H9 (cell line): ENCODE measurements around the gene C2CD2. TPM values are rescaled to one million over a fixed set of nuclear protein-coding genes. Genes with fewer than 3 reads are reported as not detected.

Experiments used
- DNase-seq: peaks from one replicate; pipeline ENCODE4 v3.0.0-alpha.2; 2017
- H2AFZ ChIP-seq: one replicate; pipeline ENCODE4 v1.6.1; 2013; ENCODE audit warnings: mild to moderate bottlenecking, low read length, control low read depth, moderate library complexity
- H2AK5ac ChIP-seq: 2 replicates; pipeline ENCODE4 v1.6.1; 2013; ENCODE audit warnings: low read length, control low read depth, mixed read lengths; ENCODE audit not compliant: insufficient read length
- H2BK120ac ChIP-seq: one replicate; pipeline ENCODE4 v1.6.1; 2013; ENCODE audit warnings: low read depth, mild to moderate bottlenecking, low read length, control low read depth, inconsistent platforms; ENCODE audit not compliant: poor library complexity, severe bottlenecking
- H2BK12ac ChIP-seq: 2 replicates; pipeline ENCODE4 v1.6.1; 2013; ENCODE audit warnings: low read length, control low read depth, mixed read lengths, low read depth; ENCODE audit not compliant: insufficient read length
- H2BK15ac ChIP-seq: 2 replicates; pipeline ENCODE4 v1.6.1; 2013; ENCODE audit warnings: low read depth, low read length, control low read depth
- H2BK20ac ChIP-seq: one replicate; pipeline ENCODE4 v1.6.1; 2013; ENCODE audit warnings: low read depth, mild to moderate bottlenecking, low read length, control low read depth, inconsistent platforms; ENCODE audit not compliant: poor library complexity, severe bottlenecking
- H2BK5ac ChIP-seq: 2 replicates; pipeline ENCODE4 v1.6.1; 2013; ENCODE audit warnings: low read length, control low read depth, mixed read lengths; ENCODE audit not compliant: insufficient read length
- H3K14ac ChIP-seq: 2 replicates; pipeline ENCODE4 v1.6.1; 2013; ENCODE audit warnings: low read length, control low read depth; ENCODE audit not compliant: insufficient read depth
- H3K18ac ChIP-seq: 2 replicates; pipeline ENCODE4 v1.6.1; 2013; ENCODE audit warnings: low read depth, mild to moderate bottlenecking, mixed read lengths, low read length, control low read depth; ENCODE audit not compliant: insufficient read length
- H3K23ac ChIP-seq: 2 replicates; pipeline ENCODE4 v1.6.1; 2013; ENCODE audit warnings: low read length, control low read depth, mixed read lengths, low read depth; ENCODE audit not compliant: insufficient read length
- H3K23me2 ChIP-seq: 2 replicates; pipeline ENCODE4 v1.6.1; 2013; ENCODE audit warnings: low read depth, mild to moderate bottlenecking, mixed read lengths, low read length, control low read depth; ENCODE audit not compliant: insufficient read length, poor library complexity, severe bottlenecking
- H3K27ac ChIP-seq: 2 replicates; pipeline ENCODE4 v1.5.1; 2013; ENCODE audit warnings: low read length, control low read depth, mixed read lengths, low read depth; ENCODE audit not compliant: insufficient read length
- H3K27me3 ChIP-seq: 2 replicates; pipeline ENCODE4 v1.6.1; 2013; ENCODE audit warnings: low read length, control low read depth, inconsistent platforms; ENCODE audit not compliant: insufficient read depth
- H3K4ac ChIP-seq: 2 replicates; pipeline ENCODE4 v1.6.1; 2013; ENCODE audit warnings: low read depth, mild to moderate bottlenecking, control low read depth, inconsistent platforms, low read length, moderate library complexity
- H3K4me1 ChIP-seq: 2 replicates; pipeline ENCODE4 v1.6.1; 2013; ENCODE audit warnings: low read length, control low read depth, inconsistent platforms; ENCODE audit not compliant: insufficient read depth
- H3K4me2 ChIP-seq: 2 replicates; pipeline ENCODE4 v1.6.1; 2013; ENCODE audit warnings: low read length, control low read depth, mixed read lengths; ENCODE audit not compliant: insufficient read length, insufficient read depth
- H3K56ac ChIP-seq: 2 replicates; pipeline ENCODE4 v1.6.1; 2013; ENCODE audit warnings: low read depth, mild to moderate bottlenecking, mixed read lengths, low read length, control low read depth; ENCODE audit not compliant: insufficient read length
- H3K79me1 ChIP-seq: 2 replicates; pipeline ENCODE4 v1.6.1; 2013; ENCODE audit warnings: low read depth, mild to moderate bottlenecking, moderate library complexity, low read length, control low read depth, inconsistent platforms; ENCODE audit not compliant: insufficient read depth, poor library complexity, severe bottlenecking
- H3K79me2 ChIP-seq: 2 replicates; pipeline ENCODE4 v1.6.1; 2013; ENCODE audit warnings: low read length, control low read depth, inconsistent platforms; ENCODE audit not compliant: insufficient read depth
- H3K9ac ChIP-seq: 2 replicates; pipeline ENCODE4 v1.6.1; 2013; ENCODE audit warnings: low read length, control low read depth, mixed read lengths; ENCODE audit not compliant: insufficient read length; ENCODE audit errors: extremely low read depth
- H3K9me3 ChIP-seq: one replicate; pipeline ENCODE4 v1.6.1; 2013; ENCODE audit warnings: low read depth, low read length, inconsistent platforms; ENCODE audit not compliant: control insufficient read depth
- H3T11ph ChIP-seq: one replicate; pipeline ENCODE4 v1.6.1; 2013; ENCODE audit warnings: mild to moderate bottlenecking, low read length, control low read depth, inconsistent platforms
- H4K20me1 ChIP-seq: one replicate; pipeline ENCODE4 v1.6.1; 2013; ENCODE audit not compliant: control insufficient read depth, insufficient read length, insufficient read depth
- H4K5ac ChIP-seq: 2 replicates; pipeline ENCODE4 v1.6.1; 2013; ENCODE audit warnings: low read depth, mild to moderate bottlenecking, mixed read lengths, low read length, control low read depth; ENCODE audit not compliant: insufficient read length
- H4K8ac ChIP-seq: replicated peaks from 2 replicates; pipeline ENCODE4 v1.6.1; 2013; ENCODE audit warnings: low read length, control low read depth, mixed read lengths, low read depth; ENCODE audit not compliant: insufficient read length
- H4K91ac ChIP-seq: 2 replicates; pipeline ENCODE4 v1.6.1; 2013; ENCODE audit warnings: low read depth, mild to moderate bottlenecking, moderate library complexity, mixed read lengths, low read length, control low read depth; ENCODE audit not compliant: insufficient read length
- H3K27ac Mint-ChIP-seq, 3 experiments: 2 replicates in 2 of 3; 3 replicates in 1 of 3; pipeline ENCODE4 v1.8.0; 2020 to 2021; ENCODE audit warnings: mixed read lengths in 3 of 3, mild to moderate bottlenecking in 1 of 3, moderate library complexity in 1 of 3
- H3K27me3 Mint-ChIP-seq: 2 replicates; pipeline ENCODE4 v1.8.0; 2021; ENCODE audit warnings: low read depth, mild to moderate bottlenecking, moderate library complexity, mixed read lengths
- H3K36me3 Mint-ChIP-seq, 3 experiments: 2 replicates in 2 of 3; 3 replicates in 1 of 3; pipeline ENCODE4 v1.8.0; 2020 to 2021; ENCODE audit warnings: low read depth in 3 of 3, mixed read lengths in 3 of 3; ENCODE audit not compliant: insufficient read depth in 1 of 3
- H3K4me1 Mint-ChIP-seq, 2 experiments: 2 replicates each; pipeline ENCODE4 v1.8.0; 2020; ENCODE audit warnings: mixed read lengths in 2 of 2
- H3K4me3 Mint-ChIP-seq, 2 experiments: 2 replicates in 1 of 2; 3 replicates in 1 of 2; pipeline ENCODE4 v1.8.0; 2020 to 2021; ENCODE audit warnings: mild to moderate bottlenecking in 2 of 2, mixed read lengths in 2 of 2, moderate library complexity in 1 of 2
- H3K9me3 Mint-ChIP-seq, 2 experiments: 2 replicates in 1 of 2; 3 replicates in 1 of 2; pipeline ENCODE4 v1.8.0; 2020; ENCODE audit warnings: mild to moderate bottlenecking in 2 of 2, mixed read lengths in 2 of 2, moderate library complexity in 1 of 2
- WGBS: extraction: QIAGEN DNeasy Blood & Tissue Kit; methylation state at CpG from one replicate; pipeline ENCODE4 v1.1.7; 2013; ENCODE audit warnings: missing lambda C conversion rate, low lambda C conversion rate, mixed read lengths; ENCODE audit not compliant: insufficient read length; ENCODE audit errors: extremely low coverage; 5-methylcytosine and 5-hydroxymethylcytosine counted together
- total RNA-seq: library from RNA; stranded (reverse); gene quantifications from 2 replicates; pipeline ENCODE4 v1.2.1, GENCODE V29; 2021
- TF ChIP-seq, protein P1 (sequence below): fragments of 200-600 bp; sonication (generic); conservative IDR thresholded peaks from 3 replicates; pipeline ENCODE4 v1.8.0; 2021; ENCODE audit warnings: antibody characterized with exemption, mild to moderate bottlenecking

The C2CD2 gene
- total RNA-seq, 1 experiment from 2014 or later = 14.6 TPM

DNA sequence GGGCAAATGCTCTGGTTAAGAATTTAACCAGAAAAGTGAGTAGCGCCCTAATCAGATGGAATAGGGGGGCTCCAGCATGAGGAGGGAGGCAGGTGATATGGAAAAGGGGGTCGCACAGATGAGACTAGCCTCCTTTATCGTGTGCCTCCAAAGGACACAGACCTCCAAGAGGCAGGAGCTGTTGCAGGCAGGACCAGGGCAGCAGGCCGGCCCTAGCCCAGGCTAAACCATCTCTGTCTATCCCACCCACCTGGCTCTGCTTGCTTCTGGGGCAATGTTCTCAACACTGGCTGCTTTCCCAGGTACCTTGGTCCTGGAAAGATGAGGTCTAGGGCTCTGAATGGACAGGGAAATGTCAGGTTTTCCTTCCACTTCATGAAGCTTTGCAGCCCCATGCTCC is 36.3 kb downstream of the C2CD2 start:
- Histone ChIP-seq H4K5ac (no peak overlapping the region), H3T11ph (no peak overlapping the region), H4K8ac (no peak overlapping the region), H3K4ac (no peak overlapping the region), H2BK120ac (no peak overlapping the region), H3K14ac (no peak overlapping the region), H3K18ac (no peak overlapping the region), H3K56ac (no peak overlapping the region), H3K9ac (no peak overlapping the region), H4K20me1 (no peaks in the 10 kb centered on the region), H2BK5ac (no peak overlapping the region), H3K4me2 (no peak overlapping the region), H2BK15ac (no peak overlapping the region), H2BK12ac (no peak overlapping the region), H3K4me1 (no peaks in the 10 kb centered on the region), H3K23ac (no peak overlapping the region), H3K79me2 (no peaks in the 10 kb centered on the region), H3K27me3 (no peaks in the 10 kb centered on the region), H3K9me3 (no peaks in the 10 kb centered on the region), H2AFZ (no peak overlapping the region), H3K79me1 (no peaks in the 10 kb centered on the region), H3K23me2 (no peaks in the 10 kb centered on the region), H2BK20ac (no peak overlapping the region), H3K27ac (no peak overlapping the region), H4K91ac (no peak overlapping the region), H2AK5ac (no peak overlapping the region)
- TF ChIP-seq, protein P1, sequence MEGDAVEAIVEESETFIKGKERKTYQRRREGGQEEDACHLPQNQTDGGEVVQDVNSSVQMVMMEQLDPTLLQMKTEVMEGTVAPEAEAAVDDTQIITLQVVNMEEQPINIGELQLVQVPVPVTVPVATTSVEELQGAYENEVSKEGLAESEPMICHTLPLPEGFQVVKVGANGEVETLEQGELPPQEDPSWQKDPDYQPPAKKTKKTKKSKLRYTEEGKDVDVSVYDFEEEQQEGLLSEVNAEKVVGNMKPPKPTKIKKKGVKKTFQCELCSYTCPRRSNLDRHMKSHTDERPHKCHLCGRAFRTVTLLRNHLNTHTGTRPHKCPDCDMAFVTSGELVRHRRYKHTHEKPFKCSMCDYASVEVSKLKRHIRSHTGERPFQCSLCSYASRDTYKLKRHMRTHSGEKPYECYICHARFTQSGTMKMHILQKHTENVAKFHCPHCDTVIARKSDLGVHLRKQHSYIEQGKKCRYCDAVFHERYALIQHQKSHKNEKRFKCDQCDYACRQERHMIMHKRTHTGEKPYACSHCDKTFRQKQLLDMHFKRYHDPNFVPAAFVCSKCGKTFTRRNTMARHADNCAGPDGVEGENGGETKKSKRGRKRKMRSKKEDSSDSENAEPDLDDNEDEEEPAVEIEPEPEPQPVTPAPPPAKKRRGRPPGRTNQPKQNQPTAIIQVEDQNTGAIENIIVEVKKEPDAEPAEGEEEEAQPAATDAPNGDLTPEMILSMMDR = no peak
- no peak for DNase-seq
- no CpG with 5 or more reads among the region's 4 CpGs for WGBS
- Mint-ChIP-seq H3K9me3 (no peaks in the 10 kb centered on the region; a peak in 1 of 5 replicates), H3K27me3 (no peaks in the 10 kb centered on the region), H3K27ac (peak overlapping the region in 1 of 3 experiments; percentile 44; a peak in 1 of 7 replicates), H3K4me1 (no peaks in the 10 kb centered on the region), H3K36me3 (peaks cover 6 to 28% (median 19%) of the 10 kb centered on the region in 3 experiments; a peak in 5 of 7 replicates), H3K4me3 (no peak overlapping the region)
